GM12874 (cell line): Measurements from ENCODE around the gene TP53I13.
A peak's percentile ranks its signal among the peaks of the same experiment; 100 is the strongest.

ENCODE experiments used
- TF ChIP-seq, protein P1 (sequence below): IDR thresholded peaks from 2 replicates; pipeline ENCODE4 v1.5.1; 2011; ENCODE audit warnings: low read depth, mild to moderate bottlenecking, control low read depth, low read length, moderate library complexity; ENCODE audit not compliant: insufficient read depth

The TP53I13 gene

DNA sequence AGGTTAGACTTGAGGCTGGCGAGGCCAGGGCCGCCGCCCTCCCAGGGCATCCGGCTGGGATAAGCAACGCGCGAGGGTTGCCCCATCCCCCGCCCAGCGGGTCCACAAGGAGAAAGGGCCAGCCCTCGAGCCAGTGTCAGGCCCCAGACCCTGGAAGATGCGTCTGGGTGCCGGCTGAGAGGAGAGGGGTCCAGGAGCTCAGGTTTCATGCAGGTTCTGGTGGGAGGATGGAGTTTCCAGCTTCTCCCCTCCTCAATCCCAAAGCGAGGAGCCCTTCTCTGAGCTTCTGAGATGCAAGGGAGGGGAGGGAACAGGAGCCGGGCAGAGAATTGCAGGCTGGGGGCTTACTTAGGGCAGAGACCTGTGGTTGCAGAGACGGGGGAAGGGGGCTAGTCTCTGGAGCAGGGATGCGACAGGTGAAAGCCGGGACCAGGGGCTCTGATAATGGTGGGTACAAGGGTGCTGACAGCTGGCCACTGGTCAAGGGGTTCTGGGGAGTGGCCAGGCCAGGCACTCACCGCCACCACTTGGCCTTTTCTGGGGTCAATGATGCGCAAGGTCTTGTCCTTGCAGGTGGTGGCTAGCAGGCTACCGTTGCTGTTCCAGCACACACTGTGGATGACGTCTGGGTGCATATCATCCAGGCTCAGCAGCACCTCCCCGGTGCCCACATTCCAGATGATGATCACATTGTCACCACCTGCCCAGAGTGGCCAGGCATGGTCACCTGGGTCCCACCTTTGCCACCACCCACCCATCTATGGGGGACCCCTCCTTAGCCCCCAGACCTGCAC, 50.0 kb downstream of the TP53I13 start:
- TF ChIP-seq, protein P1, sequence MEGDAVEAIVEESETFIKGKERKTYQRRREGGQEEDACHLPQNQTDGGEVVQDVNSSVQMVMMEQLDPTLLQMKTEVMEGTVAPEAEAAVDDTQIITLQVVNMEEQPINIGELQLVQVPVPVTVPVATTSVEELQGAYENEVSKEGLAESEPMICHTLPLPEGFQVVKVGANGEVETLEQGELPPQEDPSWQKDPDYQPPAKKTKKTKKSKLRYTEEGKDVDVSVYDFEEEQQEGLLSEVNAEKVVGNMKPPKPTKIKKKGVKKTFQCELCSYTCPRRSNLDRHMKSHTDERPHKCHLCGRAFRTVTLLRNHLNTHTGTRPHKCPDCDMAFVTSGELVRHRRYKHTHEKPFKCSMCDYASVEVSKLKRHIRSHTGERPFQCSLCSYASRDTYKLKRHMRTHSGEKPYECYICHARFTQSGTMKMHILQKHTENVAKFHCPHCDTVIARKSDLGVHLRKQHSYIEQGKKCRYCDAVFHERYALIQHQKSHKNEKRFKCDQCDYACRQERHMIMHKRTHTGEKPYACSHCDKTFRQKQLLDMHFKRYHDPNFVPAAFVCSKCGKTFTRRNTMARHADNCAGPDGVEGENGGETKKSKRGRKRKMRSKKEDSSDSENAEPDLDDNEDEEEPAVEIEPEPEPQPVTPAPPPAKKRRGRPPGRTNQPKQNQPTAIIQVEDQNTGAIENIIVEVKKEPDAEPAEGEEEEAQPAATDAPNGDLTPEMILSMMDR, result no peak

DNA sequence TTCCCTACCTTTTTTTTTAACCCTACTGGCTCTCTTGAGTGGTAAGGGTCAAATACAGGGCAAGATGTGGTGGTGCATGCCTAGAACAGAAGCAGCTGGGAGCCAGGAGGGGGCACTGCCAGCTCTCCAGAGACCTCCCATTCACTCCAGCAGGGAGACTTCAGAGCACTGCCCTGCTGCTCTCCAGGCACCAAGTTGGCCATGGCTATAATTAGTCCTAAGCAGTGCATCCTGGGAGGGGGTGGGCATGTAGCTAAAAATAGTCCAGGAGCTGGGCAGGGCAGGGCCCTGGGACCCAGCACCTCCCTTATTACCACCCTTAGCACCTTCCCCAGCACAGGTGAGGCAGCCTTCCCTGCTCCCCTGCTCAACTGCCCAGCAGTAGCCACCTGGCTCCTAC, 50.8 kb downstream of the TP53I13 start:
- TF ChIP-seq, protein P1, result peak; percentile 36

DNA sequence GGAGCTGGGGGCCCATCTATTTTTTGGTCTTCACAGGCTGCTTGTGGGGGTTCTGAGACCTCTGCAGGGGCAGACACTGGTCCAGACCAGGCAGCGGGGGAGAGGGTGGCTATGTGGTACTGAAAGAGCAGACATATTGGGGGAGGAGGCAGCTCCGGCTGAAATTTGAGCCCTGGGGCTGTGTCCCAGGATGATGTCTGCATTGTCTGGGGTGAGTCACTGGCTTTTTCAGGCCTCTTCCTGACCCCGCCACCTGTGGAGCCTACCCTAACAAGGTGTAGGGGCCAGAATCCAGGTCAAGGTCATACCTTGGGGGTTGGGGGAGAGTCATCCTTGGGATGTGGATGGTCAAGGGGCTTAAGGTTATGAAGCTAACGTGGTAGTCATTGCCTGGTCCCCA, 51.8 kb downstream of the TP53I13 start:
- TF ChIP-seq, protein P1, result no peak

DNA sequence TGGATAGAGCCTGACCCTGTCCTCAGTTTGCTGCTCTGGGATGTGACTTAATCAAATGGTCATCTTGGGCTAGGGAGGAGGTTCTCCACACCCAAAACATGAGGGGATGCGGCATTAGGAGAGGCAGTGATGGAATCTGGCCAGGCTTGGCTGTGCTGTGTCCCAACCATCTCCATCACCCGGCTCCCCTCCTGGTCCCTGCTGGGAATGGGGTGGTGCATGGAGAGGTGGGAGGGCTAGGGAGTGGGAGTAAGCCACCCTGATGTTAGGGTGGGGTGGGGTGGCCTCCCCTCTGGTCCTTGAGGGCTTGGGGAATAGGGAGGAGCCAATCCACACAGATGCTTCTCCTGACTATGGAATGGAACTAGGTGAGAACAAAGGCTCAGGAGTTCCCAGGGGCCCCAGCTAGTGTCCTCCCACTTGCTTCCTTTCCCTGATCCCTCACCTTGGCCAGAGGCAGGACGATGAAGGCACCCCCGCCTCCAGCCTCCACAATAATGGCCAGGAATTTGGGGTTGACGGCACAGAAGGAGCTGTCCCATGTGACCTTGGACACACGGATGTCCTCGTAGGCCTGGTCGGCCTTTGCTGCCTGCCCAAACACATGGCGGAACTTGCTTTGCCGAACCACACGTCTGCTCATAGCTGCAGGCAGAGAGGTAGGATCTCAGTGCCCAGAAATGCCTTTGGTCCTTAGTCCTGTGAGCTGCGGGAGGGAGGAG, 52.4 kb downstream of the TP53I13 start:
- TF ChIP-seq, protein P1, result no peak

DNA sequence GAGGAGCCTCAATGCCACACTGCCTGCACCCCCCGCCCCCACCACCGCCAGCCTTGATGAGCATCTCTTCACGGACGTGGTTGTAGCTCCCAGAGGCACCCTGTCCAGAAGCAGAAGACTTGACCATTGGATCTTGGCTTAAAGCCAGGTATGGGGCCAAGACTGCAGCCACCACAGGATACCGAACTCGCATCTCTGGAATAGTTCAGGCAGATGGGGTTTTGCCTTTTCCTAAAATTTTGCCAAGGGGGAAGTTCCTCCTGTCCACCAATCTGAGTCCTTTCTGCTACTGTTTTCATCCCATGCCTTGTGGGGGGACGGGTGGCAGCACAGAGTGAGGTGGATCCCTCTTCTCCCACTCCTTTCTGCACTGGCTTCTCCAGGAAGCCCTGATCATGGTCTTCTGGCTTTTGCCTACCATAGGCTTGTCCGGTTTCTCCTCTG, 53.3 kb downstream of the TP53I13 start:
- TF ChIP-seq, protein P1, result no peak
